H9 (cell line): Measurements from ENCODE around the gene KIF6. TPM values are rescaled to one million over a fixed set of nuclear protein-coding genes. Genes with fewer than 3 reads are reported as not detected.

ENCODE experiments used
- DNase-seq: peaks from one replicate; pipeline ENCODE4 v3.0.0-alpha.2; 2017
- H2AFZ ChIP-seq: one replicate; pipeline ENCODE4 v1.6.1; 2013; ENCODE audit warnings: mild to moderate bottlenecking, low read length, control low read depth, moderate library complexity
- H2AK5ac ChIP-seq: 2 replicates; pipeline ENCODE4 v1.6.1; 2013; ENCODE audit warnings: low read length, control low read depth, mixed read lengths; ENCODE audit not compliant: insufficient read length
- H2BK120ac ChIP-seq: one replicate; pipeline ENCODE4 v1.6.1; 2013; ENCODE audit warnings: low read depth, mild to moderate bottlenecking, low read length, control low read depth, inconsistent platforms; ENCODE audit not compliant: poor library complexity, severe bottlenecking
- H2BK12ac ChIP-seq: 2 replicates; pipeline ENCODE4 v1.6.1; 2013; ENCODE audit warnings: low read length, control low read depth, mixed read lengths, low read depth; ENCODE audit not compliant: insufficient read length
- H2BK15ac ChIP-seq: 2 replicates; pipeline ENCODE4 v1.6.1; 2013; ENCODE audit warnings: low read depth, low read length, control low read depth
- H2BK20ac ChIP-seq: one replicate; pipeline ENCODE4 v1.6.1; 2013; ENCODE audit warnings: low read depth, mild to moderate bottlenecking, low read length, control low read depth, inconsistent platforms; ENCODE audit not compliant: poor library complexity, severe bottlenecking
- H2BK5ac ChIP-seq: 2 replicates; pipeline ENCODE4 v1.6.1; 2013; ENCODE audit warnings: low read length, control low read depth, mixed read lengths; ENCODE audit not compliant: insufficient read length
- H3K14ac ChIP-seq: 2 replicates; pipeline ENCODE4 v1.6.1; 2013; ENCODE audit warnings: low read length, control low read depth; ENCODE audit not compliant: insufficient read depth
- H3K18ac ChIP-seq: 2 replicates; pipeline ENCODE4 v1.6.1; 2013; ENCODE audit warnings: low read depth, mild to moderate bottlenecking, mixed read lengths, low read length, control low read depth; ENCODE audit not compliant: insufficient read length
- H3K23ac ChIP-seq: 2 replicates; pipeline ENCODE4 v1.6.1; 2013; ENCODE audit warnings: low read length, control low read depth, mixed read lengths, low read depth; ENCODE audit not compliant: insufficient read length
- H3K23me2 ChIP-seq: 2 replicates; pipeline ENCODE4 v1.6.1; 2013; ENCODE audit warnings: low read depth, mild to moderate bottlenecking, mixed read lengths, low read length, control low read depth; ENCODE audit not compliant: insufficient read length, poor library complexity, severe bottlenecking
- H3K27ac ChIP-seq: 2 replicates; pipeline ENCODE4 v1.5.1; 2013; ENCODE audit warnings: low read length, control low read depth, mixed read lengths, low read depth; ENCODE audit not compliant: insufficient read length
- H3K27me3 ChIP-seq: 2 replicates; pipeline ENCODE4 v1.6.1; 2013; ENCODE audit warnings: low read length, control low read depth, inconsistent platforms; ENCODE audit not compliant: insufficient read depth
- H3K4ac ChIP-seq: 2 replicates; pipeline ENCODE4 v1.6.1; 2013; ENCODE audit warnings: low read depth, mild to moderate bottlenecking, control low read depth, inconsistent platforms, low read length, moderate library complexity
- H3K4me1 ChIP-seq: 2 replicates; pipeline ENCODE4 v1.6.1; 2013; ENCODE audit warnings: low read length, control low read depth, inconsistent platforms; ENCODE audit not compliant: insufficient read depth
- H3K4me2 ChIP-seq: 2 replicates; pipeline ENCODE4 v1.6.1; 2013; ENCODE audit warnings: low read length, control low read depth, mixed read lengths; ENCODE audit not compliant: insufficient read length, insufficient read depth
- H3K56ac ChIP-seq: 2 replicates; pipeline ENCODE4 v1.6.1; 2013; ENCODE audit warnings: low read depth, mild to moderate bottlenecking, mixed read lengths, low read length, control low read depth; ENCODE audit not compliant: insufficient read length
- H3K79me1 ChIP-seq: 2 replicates; pipeline ENCODE4 v1.6.1; 2013; ENCODE audit warnings: low read depth, mild to moderate bottlenecking, moderate library complexity, low read length, control low read depth, inconsistent platforms; ENCODE audit not compliant: insufficient read depth, poor library complexity, severe bottlenecking
- H3K79me2 ChIP-seq: 2 replicates; pipeline ENCODE4 v1.6.1; 2013; ENCODE audit warnings: low read length, control low read depth, inconsistent platforms; ENCODE audit not compliant: insufficient read depth
- H3K9ac ChIP-seq: 2 replicates; pipeline ENCODE4 v1.6.1; 2013; ENCODE audit warnings: low read length, control low read depth, mixed read lengths; ENCODE audit not compliant: insufficient read length; ENCODE audit errors: extremely low read depth
- H3K9me3 ChIP-seq: one replicate; pipeline ENCODE4 v1.6.1; 2013; ENCODE audit warnings: low read depth, low read length, inconsistent platforms; ENCODE audit not compliant: control insufficient read depth
- H3T11ph ChIP-seq: one replicate; pipeline ENCODE4 v1.6.1; 2013; ENCODE audit warnings: mild to moderate bottlenecking, low read length, control low read depth, inconsistent platforms
- H4K20me1 ChIP-seq: one replicate; pipeline ENCODE4 v1.6.1; 2013; ENCODE audit not compliant: control insufficient read depth, insufficient read length, insufficient read depth
- H4K5ac ChIP-seq: 2 replicates; pipeline ENCODE4 v1.6.1; 2013; ENCODE audit warnings: low read depth, mild to moderate bottlenecking, mixed read lengths, low read length, control low read depth; ENCODE audit not compliant: insufficient read length
- H4K8ac ChIP-seq: replicated peaks from 2 replicates; pipeline ENCODE4 v1.6.1; 2013; ENCODE audit warnings: low read length, control low read depth, mixed read lengths, low read depth; ENCODE audit not compliant: insufficient read length
- H4K91ac ChIP-seq: 2 replicates; pipeline ENCODE4 v1.6.1; 2013; ENCODE audit warnings: low read depth, mild to moderate bottlenecking, moderate library complexity, mixed read lengths, low read length, control low read depth; ENCODE audit not compliant: insufficient read length
- H3K27ac Mint-ChIP-seq, 3 experiments: 2 replicates in 2 of 3; 3 replicates in 1 of 3; pipeline ENCODE4 v1.8.0; 2020 to 2021; ENCODE audit warnings: mixed read lengths in 3 of 3, mild to moderate bottlenecking in 1 of 3, moderate library complexity in 1 of 3
- H3K27me3 Mint-ChIP-seq: 2 replicates; pipeline ENCODE4 v1.8.0; 2021; ENCODE audit warnings: low read depth, mild to moderate bottlenecking, moderate library complexity, mixed read lengths
- H3K36me3 Mint-ChIP-seq, 3 experiments: 2 replicates in 2 of 3; 3 replicates in 1 of 3; pipeline ENCODE4 v1.8.0; 2020 to 2021; ENCODE audit warnings: low read depth in 3 of 3, mixed read lengths in 3 of 3; ENCODE audit not compliant: insufficient read depth in 1 of 3
- H3K4me1 Mint-ChIP-seq, 2 experiments: 2 replicates each; pipeline ENCODE4 v1.8.0; 2020; ENCODE audit warnings: mixed read lengths in 2 of 2
- H3K4me3 Mint-ChIP-seq, 2 experiments: 2 replicates in 1 of 2; 3 replicates in 1 of 2; pipeline ENCODE4 v1.8.0; 2020 to 2021; ENCODE audit warnings: mild to moderate bottlenecking in 2 of 2, mixed read lengths in 2 of 2, moderate library complexity in 1 of 2
- H3K9me3 Mint-ChIP-seq, 2 experiments: 2 replicates in 1 of 2; 3 replicates in 1 of 2; pipeline ENCODE4 v1.8.0; 2020; ENCODE audit warnings: mild to moderate bottlenecking in 2 of 2, mixed read lengths in 2 of 2, moderate library complexity in 1 of 2
- WGBS: extraction: QIAGEN DNeasy Blood & Tissue Kit; methylation state at CpG from one replicate; pipeline ENCODE4 v1.1.7; 2013; ENCODE audit warnings: missing lambda C conversion rate, low lambda C conversion rate, mixed read lengths; ENCODE audit not compliant: insufficient read length; ENCODE audit errors: extremely low coverage; 5-methylcytosine and 5-hydroxymethylcytosine counted together
- total RNA-seq: library from RNA; stranded (reverse); gene quantifications from 2 replicates; pipeline ENCODE4 v1.2.1, GENCODE V29; 2021
- TF ChIP-seq, protein P1 (sequence below): fragments of 200-600 bp; sonication (generic); conservative IDR thresholded peaks from 3 replicates; pipeline ENCODE4 v1.8.0; 2021; ENCODE audit warnings: antibody characterized with exemption, mild to moderate bottlenecking

Gene KIF6
- total RNA-seq, 1 experiment from 2014 or later: 0.63 TPM

DNA sequence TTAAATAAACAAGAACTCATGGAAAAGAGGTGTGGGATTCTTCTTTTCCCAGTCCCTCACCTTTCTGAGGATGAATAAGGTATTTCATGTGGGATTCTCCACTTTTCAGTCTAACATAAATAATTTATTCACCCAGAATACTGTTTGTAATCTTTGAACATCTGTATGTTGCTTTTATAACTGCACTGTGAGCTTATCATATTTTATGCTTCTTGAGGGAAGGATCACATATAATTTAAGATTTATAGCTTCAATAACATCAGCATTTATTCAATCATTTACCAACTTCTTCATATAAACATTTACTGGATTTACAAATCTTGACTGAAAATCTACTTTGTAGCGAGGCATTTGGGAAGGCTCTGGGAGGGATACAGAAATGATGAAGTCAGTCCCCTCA lies 248.5 kb downstream of the KIF6 start:
- no peak overlapping the region for H3K18ac ChIP-seq
- no peak overlapping the region for H2AFZ ChIP-seq
- H4K5ac ChIP-seq: no peak overlapping the region
- H3K27ac Mint-ChIP-seq: no peak overlapping the region
- H2BK15ac ChIP-seq: no peak overlapping the region
- no peaks in the 10 kb centered on the region; the same call in 1 of the 2 replicates for H3K4me1 ChIP-seq
- H3K27me3 Mint-ChIP-seq: peaks cover 1% of the 10 kb centered on the region; the same call in 1 of the 2 replicates
- no CpG with 5 or more reads among the region's 1 CpG for WGBS
- no peak overlapping the region for H3K56ac ChIP-seq
- H3K4me2 ChIP-seq: no peak overlapping the region
- no peak overlapping the region for H2BK120ac ChIP-seq
- TF ChIP-seq, protein P1, sequence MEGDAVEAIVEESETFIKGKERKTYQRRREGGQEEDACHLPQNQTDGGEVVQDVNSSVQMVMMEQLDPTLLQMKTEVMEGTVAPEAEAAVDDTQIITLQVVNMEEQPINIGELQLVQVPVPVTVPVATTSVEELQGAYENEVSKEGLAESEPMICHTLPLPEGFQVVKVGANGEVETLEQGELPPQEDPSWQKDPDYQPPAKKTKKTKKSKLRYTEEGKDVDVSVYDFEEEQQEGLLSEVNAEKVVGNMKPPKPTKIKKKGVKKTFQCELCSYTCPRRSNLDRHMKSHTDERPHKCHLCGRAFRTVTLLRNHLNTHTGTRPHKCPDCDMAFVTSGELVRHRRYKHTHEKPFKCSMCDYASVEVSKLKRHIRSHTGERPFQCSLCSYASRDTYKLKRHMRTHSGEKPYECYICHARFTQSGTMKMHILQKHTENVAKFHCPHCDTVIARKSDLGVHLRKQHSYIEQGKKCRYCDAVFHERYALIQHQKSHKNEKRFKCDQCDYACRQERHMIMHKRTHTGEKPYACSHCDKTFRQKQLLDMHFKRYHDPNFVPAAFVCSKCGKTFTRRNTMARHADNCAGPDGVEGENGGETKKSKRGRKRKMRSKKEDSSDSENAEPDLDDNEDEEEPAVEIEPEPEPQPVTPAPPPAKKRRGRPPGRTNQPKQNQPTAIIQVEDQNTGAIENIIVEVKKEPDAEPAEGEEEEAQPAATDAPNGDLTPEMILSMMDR: no peak
- H3K27me3 ChIP-seq: no peaks in the 10 kb centered on the region
- no peaks in the 10 kb centered on the region for H3K79me2 ChIP-seq
- no peak overlapping the region for H4K8ac ChIP-seq
- no peaks in the 10 kb centered on the region for H3K36me3 Mint-ChIP-seq
- no peak overlapping the region for H2BK5ac ChIP-seq
- no peak for DNase-seq
- H3K9me3 Mint-ChIP-seq: 0 out of 5 replicates have a peak, but pooled peaks cover 0 to 5% of the 10 kb centered on the region in 2 experiments
- H3K4ac ChIP-seq: no peak overlapping the region
- H3T11ph ChIP-seq: no peak overlapping the region
- no peak overlapping the region for H2BK20ac ChIP-seq
- no peaks in the 10 kb centered on the region for H3K9me3 ChIP-seq
- no peak overlapping the region for H3K27ac ChIP-seq
- H3K9ac ChIP-seq: no peak overlapping the region
- no peak overlapping the region for H4K91ac ChIP-seq
- no peaks in the 10 kb centered on the region for H3K79me1 ChIP-seq
- H3K4me1 Mint-ChIP-seq: no peaks in the 10 kb centered on the region
- H4K20me1 ChIP-seq: no peaks in the 10 kb centered on the region
- H3K14ac ChIP-seq: no peak overlapping the region
- H3K23me2 ChIP-seq: no peaks in the 10 kb centered on the region
- no peak overlapping the region for H2AK5ac ChIP-seq
- no peak overlapping the region for H2BK12ac ChIP-seq
- no peak overlapping the region for H3K4me3 Mint-ChIP-seq
- no peak overlapping the region for H3K23ac ChIP-seq
